Esophagus squamous epithelium (tissue), 4 donors: ENCODE data around the gene CHMP4A.

Source experiments
- CTCF ChIP-seq, 6 experiments: fragments of 450-650 bp in 4 of 6; fragments of 200-600 bp in 2 of 6; sonication (generic) in 2 of 6; IDR thresholded peaks; one replicate each; pipeline ENCODE4 v1.5.1; 2016 to 2019; ENCODE audit warnings: antibody characterized with exemption in 6 of 6, mild to moderate bottlenecking in 4 of 6, moderate library complexity in 4 of 6
- POLR2A ChIP-seq, 4 donors: fragments of 450-650 bp; IDR thresholded peaks; one replicate each; pipeline ENCODE4 v1.6.1; 2017; ENCODE audit warnings: antibody characterized with exemption in 4 of 4, mild to moderate bottlenecking in 4 of 4, moderate library complexity in 3 of 4

GRCh38 chr14:24261256-24261968 is 48.1 kb upstream of the CHMP4A start:
- no peak for TF ChIP-seq POLR2A (IDR thresholded peaks at IDR 0.05)
- TF ChIP-seq CTCF (IDR thresholded peaks at IDR 0.05) = no peak
